ENCODE results near the gene ZNF682.
"Not testable (repeated sequence)": the region's sequence is repeated elsewhere in the genome, so short reads cannot be mapped to it uniquely, and the experiment has no call there.

GRCh38 chr19:20045742-20046141, 6.4 kb upstream of the ZNF682 start:
- TF ChIP-seq CTCF (IDR thresholded peaks at IDR 0.05); ZNF138 (CRISPR knock-in tag; conservative IDR thresholded peaks at IDR 0.05); IRF2 (CRISPR knock-in tag; IDR thresholded peaks at IDR 0.05; ENCODE audit: borderline replicate concordance, low read depth); JAZF1 (CRISPR knock-in tag; IDR thresholded peaks at IDR 0.05); IRF1 (CRISPR knock-in tag; IDR thresholded peaks at IDR 0.05); GRHL2 (CRISPR knock-in tag; IDR thresholded peaks at IDR 0.05; ENCODE audit: insufficient replicate concordance, severe bottlenecking); ATF2 (CRISPR knock-in tag; IDR thresholded peaks at IDR 0.05; ENCODE audit: borderline replicate concordance, low read depth); PRDM15 (CRISPR knock-in tag; IDR thresholded peaks at IDR 0.05); STAT6 (CRISPR knock-in tag; conservative IDR thresholded peaks at IDR 0.05; ENCODE audit: low read depth); MAX (CRISPR knock-in tag; IDR thresholded peaks at IDR 0.05): not testable (repeated sequence)

All from WTC11 (cell line).